NT2/D1 (cell line): ENCODE data around the gene NF1.

Source experiments
- YY1 ChIP-seq: IDR thresholded peaks from 2 replicates; pipeline ENCODE4 v1.6.1; 2011; ENCODE audit not compliant: insufficient read length, insufficient read depth
- ZNF274 ChIP-seq: IDR thresholded peaks from 2 replicates; pipeline ENCODE4 v1.6.1; 2011; ENCODE audit warnings: mild to moderate bottlenecking, low read depth, low read length

GRCh38 chr17:31155208-31155810, 60.5 kb downstream of the NF1 start:
- TF ChIP-seq ZNF274 (no peak), YY1 (no peak)
